ENCODE results near the gene PLAA.
A peak's percentile ranks its signal among the peaks of the same experiment; 100 is the strongest.

The PLAA gene

DNA sequence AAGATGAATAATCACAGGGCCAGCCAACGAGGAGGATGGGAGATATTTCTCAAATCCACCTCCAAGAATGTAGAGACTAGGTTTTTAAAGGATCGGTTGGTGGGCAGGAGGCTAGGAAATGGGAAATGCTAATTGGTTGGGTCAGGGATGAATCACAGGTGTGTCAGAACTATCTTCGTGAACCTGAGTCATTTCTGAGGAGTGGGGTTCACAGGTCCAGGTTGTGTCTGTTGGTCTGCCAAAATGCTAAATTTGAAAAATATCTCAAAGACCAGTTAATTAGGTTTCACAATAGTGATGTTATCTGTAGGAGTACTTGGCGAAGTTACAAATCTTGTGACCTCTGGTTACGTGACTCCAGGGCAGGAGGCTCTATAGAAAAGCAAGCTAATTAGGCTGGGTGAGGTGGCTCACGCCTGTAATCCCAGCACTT lies 2.6 kb upstream of the PLAA start:
- Histone ChIP-seq H3K4me1 (ENCODE audit: insufficient read depth, low read length) (peaks cover 3% of the 10 kb centered on the region; the same call in 1 of the 2 replicates), H3K36me3 (ENCODE audit: insufficient read depth, low read length) (no peaks in the 10 kb centered on the region), H3K9ac (ENCODE audit: low read depth, low read length) (no peak overlapping the region), H3K9me3 (ENCODE audit: control insufficient read depth, insufficient read depth, low read length) (no peaks in the 10 kb centered on the region)

DNA sequence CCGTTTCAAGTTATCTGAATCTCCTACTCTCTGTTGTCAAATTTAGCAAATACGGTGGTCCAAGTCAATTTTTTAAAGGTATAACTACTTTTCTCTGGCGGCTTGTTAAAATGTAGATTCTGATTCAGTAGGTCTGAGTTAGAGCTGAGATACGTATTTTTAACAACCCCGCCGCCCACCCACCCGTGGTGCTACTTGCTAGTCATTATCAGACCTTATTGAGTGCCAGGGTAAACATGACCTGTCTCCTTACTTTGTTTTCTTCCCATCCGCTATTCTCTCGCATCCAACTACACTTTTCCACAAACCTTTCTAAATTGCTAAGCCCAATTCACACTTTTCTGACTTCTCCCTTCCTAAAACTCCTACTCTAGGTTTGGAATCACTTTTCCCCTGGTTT lies 694 bp upstream of the PLAA start:
- Histone ChIP-seq H3K36me3 (ENCODE audit: insufficient read depth, low read length) (no peaks in the 10 kb centered on the region), H3K4me1 (ENCODE audit: insufficient read depth, low read length) (peaks cover 9% of the 10 kb centered on the region), H3K9me3 (ENCODE audit: control insufficient read depth, insufficient read depth, low read length) (no peaks in the 10 kb centered on the region), H3K9ac (ENCODE audit: low read depth, low read length) (peak overlapping the region; percentile 100)

DNA sequence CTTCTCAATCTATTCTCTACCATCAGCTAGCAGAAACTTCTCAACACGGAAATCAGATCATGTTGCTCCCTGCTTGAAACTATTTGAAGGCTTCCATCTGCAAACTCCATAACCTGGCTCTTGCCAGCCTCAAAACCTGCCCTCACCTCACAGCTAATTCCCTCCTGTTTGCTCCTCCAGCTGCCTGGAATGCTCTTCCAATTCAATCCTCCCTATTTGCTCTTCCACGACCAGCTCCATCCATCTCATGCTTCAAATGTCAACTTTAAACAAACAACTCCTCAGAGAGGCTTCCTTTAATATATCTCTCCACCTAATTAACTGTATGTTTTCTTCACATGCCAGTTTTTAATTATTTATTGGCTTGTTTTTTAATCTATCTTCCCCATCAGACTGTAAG lies 1.5 kb downstream of the PLAA start:
- peak overlapping the region; percentile 100 for H3K9ac ChIP-seq (ENCODE audit: low read depth, low read length)
- H3K9me3 ChIP-seq (ENCODE audit: control insufficient read depth, insufficient read depth, low read length): no peaks in the 10 kb centered on the region
- H3K36me3 ChIP-seq (ENCODE audit: insufficient read depth, low read length): no peaks in the 10 kb centered on the region
- H3K4me1 ChIP-seq (ENCODE audit: insufficient read depth, low read length): peaks cover 9% of the 10 kb centered on the region

DNA sequence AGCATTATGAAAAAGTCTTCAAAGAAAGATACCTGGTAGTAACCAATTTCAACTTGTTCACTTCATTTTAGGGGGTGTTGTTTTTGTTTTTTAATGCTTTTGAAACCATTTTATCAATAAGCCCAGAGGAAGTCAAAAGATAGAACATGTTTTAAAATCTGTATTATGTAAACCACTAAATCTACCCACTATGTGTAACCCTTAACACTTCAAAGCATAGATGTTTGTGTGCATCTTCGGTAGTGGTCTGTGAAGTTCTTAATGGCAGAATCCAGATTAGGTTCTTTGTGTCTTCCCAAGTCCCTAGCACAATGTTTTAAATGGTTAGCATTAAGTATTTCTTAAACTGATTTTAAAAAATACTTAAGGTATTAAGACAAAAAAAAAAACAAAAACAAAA lies 6.3 kb downstream of the PLAA start:
- Histone ChIP-seq H3K4me1 (ENCODE audit: insufficient read depth, low read length) (peaks cover 12% of the 10 kb centered on the region), H3K9ac (ENCODE audit: low read depth, low read length) (no peak overlapping the region), H3K36me3 (ENCODE audit: insufficient read depth, low read length) (no peaks in the 10 kb centered on the region), H3K9me3 (ENCODE audit: control insufficient read depth, insufficient read depth, low read length) (peaks cover 7% of the 10 kb centered on the region; the same call in 1 of the 2 replicates)

DNA sequence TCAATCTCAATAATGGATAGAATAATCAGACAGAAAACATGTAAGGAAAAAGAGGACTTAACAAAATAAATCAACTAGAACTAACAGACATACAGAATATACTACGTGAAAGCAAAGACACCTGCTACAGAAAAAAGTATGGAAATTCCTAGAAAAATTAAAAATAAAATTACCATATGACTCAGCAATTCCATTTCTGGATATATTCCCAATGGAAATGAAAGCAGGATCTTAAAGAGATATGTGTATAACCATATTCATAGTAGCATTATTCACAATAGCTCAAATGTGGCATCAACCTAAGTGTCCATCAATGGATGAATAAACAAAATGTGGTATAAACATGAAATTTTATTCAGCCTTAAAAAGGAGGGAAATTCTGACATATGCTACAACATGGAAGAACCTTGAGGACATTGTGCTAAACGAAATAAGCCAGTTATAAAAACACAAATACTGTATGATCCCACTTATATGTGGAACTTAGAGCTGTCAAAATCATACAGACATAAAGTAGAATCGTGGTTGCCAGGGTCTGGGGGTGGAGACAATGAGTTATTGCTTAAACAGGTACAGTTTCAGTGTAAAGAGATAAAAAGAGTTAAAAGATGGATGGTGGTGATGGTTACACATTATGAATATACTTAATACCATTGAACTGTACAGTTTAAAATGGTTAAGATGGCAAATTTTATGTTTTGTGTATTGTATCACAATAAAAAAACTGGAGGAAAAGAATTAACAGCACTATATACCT lies 6.9 kb downstream of the PLAA start:
- Histone ChIP-seq H3K4me1 (ENCODE audit: insufficient read depth, low read length) (peaks cover 12% of the 10 kb centered on the region), H3K9ac (ENCODE audit: low read depth, low read length) (no peak overlapping the region), H3K9me3 (ENCODE audit: control insufficient read depth, insufficient read depth, low read length) (peaks cover 7% of the 10 kb centered on the region; the same call in 1 of the 2 replicates), H3K36me3 (ENCODE audit: insufficient read depth, low read length) (no peaks in the 10 kb centered on the region)

DNA sequence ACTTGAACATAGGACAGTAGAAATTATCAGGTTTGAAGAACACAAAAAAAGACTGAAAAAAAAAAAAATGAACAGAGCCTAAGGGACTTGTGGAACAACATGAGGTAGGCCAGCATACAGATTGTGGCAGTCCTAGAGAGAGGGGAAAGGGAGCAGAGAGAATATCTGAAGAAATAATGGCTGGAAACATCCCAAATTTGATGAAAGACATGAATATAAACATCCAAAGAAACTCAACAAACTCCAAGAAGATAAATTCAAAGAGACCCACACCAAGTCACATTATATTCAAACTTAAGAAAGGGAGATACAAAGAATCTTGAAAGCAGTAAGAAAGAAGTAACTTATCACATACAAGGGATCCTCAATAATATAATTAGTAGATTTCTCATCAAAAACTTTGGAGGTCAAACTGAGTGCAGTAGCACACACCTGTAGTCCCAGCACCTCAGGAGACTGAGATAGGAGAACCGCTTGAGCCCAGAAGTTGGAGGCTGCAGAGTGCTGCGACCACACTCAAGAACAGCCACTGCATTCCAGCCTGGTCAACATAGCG lies 9.1 kb downstream of the PLAA start:
- peaks cover 7% of the 10 kb centered on the region; the same call in 1 of the 2 replicates for H3K9me3 ChIP-seq (ENCODE audit: control insufficient read depth, insufficient read depth, low read length)
- H3K36me3 ChIP-seq (ENCODE audit: insufficient read depth, low read length): no peaks in the 10 kb centered on the region
- H3K9ac ChIP-seq (ENCODE audit: low read depth, low read length): no peak overlapping the region
- peaks cover 6% of the 10 kb centered on the region for H3K4me1 ChIP-seq (ENCODE audit: insufficient read depth, low read length)

DNA sequence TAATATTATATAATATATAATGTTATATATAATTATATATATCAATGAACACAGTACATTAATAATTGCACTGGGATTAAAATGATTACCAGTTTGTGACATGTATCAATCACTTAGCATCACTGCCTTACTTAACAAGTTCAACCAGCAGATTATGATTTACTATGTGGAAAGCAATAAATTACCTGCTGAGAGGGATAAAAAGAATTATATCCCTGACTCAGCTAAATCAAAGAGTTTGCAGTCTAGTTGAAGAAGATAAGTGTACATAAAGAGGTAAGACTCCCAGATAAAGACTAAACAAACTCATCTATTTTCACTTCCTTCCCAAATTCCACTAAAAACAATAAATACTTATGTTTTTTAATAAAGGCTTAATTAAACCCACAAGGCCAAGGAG lies 11.2 kb downstream of the PLAA start:
- Histone ChIP-seq H3K4me1 (ENCODE audit: insufficient read depth, low read length) (peaks cover 6% of the 10 kb centered on the region), H3K9ac (ENCODE audit: low read depth, low read length) (no peak overlapping the region)

DNA sequence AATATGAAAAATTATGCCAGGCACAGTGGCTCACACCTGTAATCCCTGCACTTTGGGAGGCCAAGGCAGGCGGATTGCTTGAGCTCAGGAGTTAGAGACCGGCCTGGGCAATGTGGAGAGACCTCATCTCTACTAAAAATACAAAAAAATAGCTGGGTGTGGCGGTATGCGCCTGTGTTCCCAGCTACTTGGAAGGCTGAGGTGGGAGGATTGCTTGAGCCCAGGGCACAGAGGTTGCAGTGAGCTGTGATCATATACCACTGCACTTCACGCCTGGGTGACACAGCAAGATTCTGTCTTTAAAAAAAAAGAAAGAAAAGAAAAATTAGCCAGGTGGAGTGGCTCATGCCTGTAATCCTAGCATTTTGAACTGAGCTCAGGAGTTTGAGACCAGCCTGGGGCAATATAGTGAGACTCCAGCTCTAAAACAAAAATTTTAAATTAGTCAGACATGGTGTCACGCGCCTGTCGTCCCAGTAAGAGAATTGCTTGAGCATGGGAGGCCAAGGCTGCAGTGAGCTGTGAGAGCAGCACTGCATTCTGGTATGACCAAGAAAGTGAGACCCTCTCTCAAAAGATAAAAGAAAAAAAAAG lies 18.0 kb downstream of the PLAA start:
- H3K9ac ChIP-seq (ENCODE audit: low read depth, low read length): no peak overlapping the region
- no peaks in the 10 kb centered on the region for H3K9me3 ChIP-seq (ENCODE audit: control insufficient read depth, insufficient read depth, low read length)
- peaks cover 16% of the 10 kb centered on the region for H3K36me3 ChIP-seq (ENCODE audit: insufficient read depth, low read length)
- no peaks in the 10 kb centered on the region for H3K4me1 ChIP-seq (ENCODE audit: insufficient read depth, low read length)

More for the DNA sequence above, 11.2 kb downstream of the PLAA start:
- Histone ChIP-seq H3K36me3 (ENCODE audit: insufficient read depth, low read length) (no peaks in the 10 kb centered on the region), H3K9me3 (ENCODE audit: control insufficient read depth, insufficient read depth, low read length) (peaks cover 7% of the 10 kb centered on the region; the same call in 1 of the 2 replicates)

DNA sequence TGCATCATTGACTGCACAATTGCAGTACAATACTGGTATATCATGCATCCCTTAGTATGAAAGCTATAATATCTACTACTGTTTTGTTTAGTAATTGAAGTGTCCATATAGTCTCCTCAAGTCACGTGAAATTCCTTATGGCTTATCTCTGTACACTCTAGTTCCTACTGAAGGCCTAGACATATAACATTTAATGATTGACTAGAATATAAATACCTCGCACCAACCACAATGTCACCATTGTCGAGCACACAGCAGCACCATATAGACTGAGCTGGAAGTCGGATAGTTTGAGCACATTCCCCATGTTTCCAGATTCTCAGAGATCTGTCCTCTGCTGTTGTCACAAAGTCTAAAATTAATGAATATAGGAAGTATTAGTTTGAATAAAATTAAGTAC lies 21.4 kb downstream of the PLAA start:
- Histone ChIP-seq H3K4me1 (ENCODE audit: insufficient read depth, low read length) (no peaks in the 10 kb centered on the region), H3K9ac (ENCODE audit: low read depth, low read length) (no peak overlapping the region), H3K36me3 (ENCODE audit: insufficient read depth, low read length) (peaks cover 21% of the 10 kb centered on the region), H3K9me3 (ENCODE audit: control insufficient read depth, insufficient read depth, low read length) (no peaks in the 10 kb centered on the region)

DNA sequence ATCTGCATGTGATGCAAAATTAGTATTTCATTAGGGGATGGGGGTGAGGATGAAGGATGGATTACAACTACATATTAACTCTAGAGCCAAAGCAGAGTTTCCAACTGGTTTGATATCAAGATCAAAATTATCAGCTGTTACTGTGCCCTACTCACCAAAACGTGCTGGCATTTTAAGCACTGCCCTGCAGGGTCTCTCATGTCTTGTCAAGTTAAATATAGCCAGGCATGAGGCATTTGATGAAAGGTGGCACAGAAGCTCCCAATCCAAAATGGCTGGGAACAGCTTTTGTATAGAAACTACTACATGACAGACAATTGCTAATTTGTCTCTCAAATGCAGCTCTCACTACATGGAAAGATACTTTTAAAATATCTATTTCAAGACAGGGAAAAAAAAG lies 27.3 kb downstream of the PLAA start:
- Histone ChIP-seq H3K36me3 (ENCODE audit: insufficient read depth, low read length) (peaks cover 26% of the 10 kb centered on the region), H3K4me1 (ENCODE audit: insufficient read depth, low read length) (no peaks in the 10 kb centered on the region), H3K9ac (ENCODE audit: low read depth, low read length) (no peak overlapping the region), H3K9me3 (ENCODE audit: control insufficient read depth, insufficient read depth, low read length) (no peaks in the 10 kb centered on the region)

DNA sequence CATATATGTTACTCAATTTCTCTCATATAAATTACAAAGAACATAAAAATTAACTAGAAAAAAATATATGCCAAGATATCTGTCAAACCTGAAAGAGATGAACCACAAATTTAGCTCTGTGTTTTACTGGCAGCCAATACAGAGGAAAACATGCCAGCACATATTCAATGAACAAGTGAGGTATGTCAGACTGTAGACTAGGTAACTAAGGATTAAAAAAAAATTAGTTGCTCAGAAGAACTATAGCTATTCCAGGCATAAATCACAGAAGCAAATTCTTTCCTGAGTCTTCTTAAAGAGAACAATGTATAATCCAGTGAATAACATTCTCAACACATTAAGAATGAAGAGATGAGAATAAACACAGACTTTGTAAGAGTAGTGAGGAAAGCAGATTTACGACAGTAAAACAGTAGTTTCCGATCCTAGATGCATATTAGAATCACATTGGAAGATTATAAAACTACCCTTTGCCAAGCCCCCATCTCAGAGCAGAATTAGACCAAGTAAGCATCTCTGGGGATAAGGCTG lies 33.8 kb downstream of the PLAA start:
- no peaks in the 10 kb centered on the region for H3K9me3 ChIP-seq (ENCODE audit: control insufficient read depth, insufficient read depth, low read length)
- no peaks in the 10 kb centered on the region for H3K4me1 ChIP-seq (ENCODE audit: insufficient read depth, low read length)
- H3K36me3 ChIP-seq (ENCODE audit: insufficient read depth, low read length): peaks cover 16% of the 10 kb centered on the region
- no peak overlapping the region for H3K9ac ChIP-seq (ENCODE audit: low read depth, low read length)

DNA sequence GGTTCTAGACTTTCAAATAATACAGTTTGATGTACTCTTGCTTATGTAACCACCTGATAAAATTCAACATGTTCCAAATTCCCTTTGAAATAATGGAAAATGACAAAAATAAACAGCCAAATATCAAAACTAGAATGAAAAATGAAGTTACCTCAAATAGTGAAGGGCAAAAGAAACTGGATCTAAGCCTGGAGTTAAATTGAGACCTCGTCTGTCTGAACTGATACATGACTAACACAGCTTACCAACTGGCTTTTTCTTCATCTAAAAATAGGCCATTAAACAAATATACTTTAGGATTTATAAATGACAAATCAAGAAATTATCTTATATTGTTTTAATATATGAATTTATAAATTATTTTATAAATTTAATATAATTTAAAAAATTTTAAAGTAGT lies 42.4 kb downstream of the PLAA start:
- H3K9ac ChIP-seq (ENCODE audit: low read depth, low read length): no peak overlapping the region
- H3K9me3 ChIP-seq (ENCODE audit: control insufficient read depth, insufficient read depth, low read length): no peaks in the 10 kb centered on the region
- no peaks in the 10 kb centered on the region; the same call in 1 of the 2 replicates for H3K36me3 ChIP-seq (ENCODE audit: insufficient read depth, low read length)
- H3K4me1 ChIP-seq (ENCODE audit: insufficient read depth, low read length): no peaks in the 10 kb centered on the region

DNA sequence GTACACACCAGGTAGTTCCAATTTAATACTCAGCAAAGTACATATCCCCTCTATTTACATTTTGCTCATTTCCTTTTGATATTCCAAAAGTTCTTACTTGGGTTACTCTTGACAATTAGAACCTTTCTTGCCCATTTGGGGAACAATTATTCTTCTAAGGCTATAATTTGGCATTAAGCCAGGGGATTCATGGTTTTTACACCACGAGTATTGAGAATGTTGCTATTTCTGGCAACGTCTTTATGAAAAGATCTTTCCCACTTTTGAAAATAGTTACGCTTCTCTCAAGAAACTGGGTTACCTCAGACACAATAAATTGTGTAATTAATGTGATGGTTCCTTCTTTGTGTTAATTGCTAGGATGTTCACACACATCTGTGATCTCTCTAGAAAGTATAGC lies 43.0 kb downstream of the PLAA start:
- no peaks in the 10 kb centered on the region; the same call in 1 of the 2 replicates for H3K36me3 ChIP-seq (ENCODE audit: insufficient read depth, low read length)
- H3K4me1 ChIP-seq (ENCODE audit: insufficient read depth, low read length): no peaks in the 10 kb centered on the region
- H3K9ac ChIP-seq (ENCODE audit: low read depth, low read length): no peak overlapping the region
- H3K9me3 ChIP-seq (ENCODE audit: control insufficient read depth, insufficient read depth, low read length): no peaks in the 10 kb centered on the region

DNA sequence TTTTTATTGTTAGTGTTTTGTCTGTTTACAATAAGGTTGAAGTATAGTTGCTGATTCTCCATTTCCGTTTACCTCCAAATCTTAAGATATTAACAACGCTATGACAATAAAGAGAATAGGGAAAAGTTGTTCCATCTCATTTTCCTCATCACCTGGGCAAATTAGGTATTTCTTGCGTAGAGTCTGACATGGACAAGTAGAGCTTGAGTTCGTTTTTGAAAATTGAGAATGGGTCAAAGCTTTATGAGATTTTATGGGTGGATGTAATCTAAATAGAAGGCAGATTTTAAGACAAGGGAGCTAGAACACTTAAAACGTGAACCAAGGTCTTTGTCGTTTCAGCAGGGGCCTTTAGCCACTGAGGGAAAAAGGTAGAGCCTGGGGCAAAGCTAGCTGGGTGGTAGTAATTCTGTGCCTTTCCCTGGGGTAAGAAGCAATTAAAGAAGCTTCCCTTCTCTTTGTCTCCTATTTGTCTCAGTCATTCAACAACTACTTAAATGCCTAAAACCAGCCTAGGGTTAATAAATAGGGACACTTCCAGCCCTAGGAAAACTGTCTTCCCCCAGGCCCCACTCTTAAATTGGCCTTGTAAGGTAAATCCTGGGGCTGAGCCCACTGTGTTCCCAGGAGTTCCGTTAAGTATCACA lies 53.9 kb downstream of the PLAA start:
- Histone ChIP-seq H3K9ac (ENCODE audit: low read depth, low read length) (peak overlapping the region; percentile 98), H3K4me1 (ENCODE audit: insufficient read depth, low read length) (peaks cover 4% of the 10 kb centered on the region), H3K36me3 (ENCODE audit: insufficient read depth, low read length) (no peaks in the 10 kb centered on the region), H3K9me3 (ENCODE audit: control insufficient read depth, insufficient read depth, low read length) (no peaks in the 10 kb centered on the region; the same call in 1 of the 2 replicates)
